Transverse colon (tissue), 4 donors: ENCODE measurements around the gene MAPRE2.

Source experiments
- POLR2A ChIP-seq: fragments of 450-650 bp; IDR thresholded peaks from one replicate; pipeline ENCODE4 v1.6.1; 2016; ENCODE audit warnings: antibody characterized with exemption, mild to moderate bottlenecking, moderate library complexity
- POLR2AphosphoS5 ChIP-seq, 3 donors: sonication (generic); formaldehyde crosslinking; IDR thresholded peaks; one replicate each; pipeline ENCODE4 v1.6.1; 2016; ENCODE audit warnings: antibody characterized with exemption in 3 of 3
- TF ChIP-seq, protein P1 (sequence below), 5 experiments: fragments of 200-600 bp in 3 of 5; fragments of 450-650 bp in 2 of 5; sonication (generic) in 3 of 5; IDR thresholded peaks; 1 replicate in 2 of 5; 2 replicates in 3 of 5; pipeline ENCODE4 v1.5.1; 2016 to 2017; ENCODE audit warnings: antibody characterized with exemption in 5 of 5, inconsistent platforms in 3 of 5, mild to moderate bottlenecking in 2 of 5, moderate library complexity in 1 of 5

- TF ChIP-seq, protein P1, sequence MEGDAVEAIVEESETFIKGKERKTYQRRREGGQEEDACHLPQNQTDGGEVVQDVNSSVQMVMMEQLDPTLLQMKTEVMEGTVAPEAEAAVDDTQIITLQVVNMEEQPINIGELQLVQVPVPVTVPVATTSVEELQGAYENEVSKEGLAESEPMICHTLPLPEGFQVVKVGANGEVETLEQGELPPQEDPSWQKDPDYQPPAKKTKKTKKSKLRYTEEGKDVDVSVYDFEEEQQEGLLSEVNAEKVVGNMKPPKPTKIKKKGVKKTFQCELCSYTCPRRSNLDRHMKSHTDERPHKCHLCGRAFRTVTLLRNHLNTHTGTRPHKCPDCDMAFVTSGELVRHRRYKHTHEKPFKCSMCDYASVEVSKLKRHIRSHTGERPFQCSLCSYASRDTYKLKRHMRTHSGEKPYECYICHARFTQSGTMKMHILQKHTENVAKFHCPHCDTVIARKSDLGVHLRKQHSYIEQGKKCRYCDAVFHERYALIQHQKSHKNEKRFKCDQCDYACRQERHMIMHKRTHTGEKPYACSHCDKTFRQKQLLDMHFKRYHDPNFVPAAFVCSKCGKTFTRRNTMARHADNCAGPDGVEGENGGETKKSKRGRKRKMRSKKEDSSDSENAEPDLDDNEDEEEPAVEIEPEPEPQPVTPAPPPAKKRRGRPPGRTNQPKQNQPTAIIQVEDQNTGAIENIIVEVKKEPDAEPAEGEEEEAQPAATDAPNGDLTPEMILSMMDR (IDR thresholded peaks at IDR 0.05): peak; percentile 63 to 72 (median 67)
- TF ChIP-seq POLR2AphosphoS5 (IDR thresholded peaks at IDR 0.05): no peak
- no peak for TF ChIP-seq POLR2A
Observed at GRCh38 chr18:35143622-35144596, 102.7 kb downstream of the MAPRE2 start.
